SU-DHL-6 (cell line): Measurements from ENCODE around the gene UTP3.
A peak's percentile ranks its signal among the peaks of the same experiment; 100 is the strongest.
"Not testable (repeated sequence)": the region's sequence is repeated elsewhere in the genome, so short reads cannot be mapped to it uniquely, and the experiment has no call there.

Experiments used
- H2AFZ ChIP-seq: fragments of 200-600 bp; sonication (generic); 2 replicates; pipeline ENCODE4 v1.6.1; 2014; ENCODE audit warnings: low read depth, mild to moderate bottlenecking, moderate library complexity, mixed read lengths, antibody characterized with exemption, low read length; ENCODE audit not compliant: severe bottlenecking
- H3F3A ChIP-seq: fragments of 200-600 bp; shearing (Covaris generic); 2 replicates; pipeline ENCODE4 v1.6.0; 2016; ENCODE audit warnings: antibody characterized with exemption, mild to moderate bottlenecking; ENCODE audit not compliant: insufficient read depth
- H3K27ac ChIP-seq: fragments of 200-600 bp; sonication (generic); 2 replicates; pipeline ENCODE4 v1.5.1; 2016; ENCODE audit warnings: low read depth, mild to moderate bottlenecking, low read length, moderate library complexity, mixed read lengths
- H3K27me3 ChIP-seq: fragments of 200-600 bp; sonication (generic), shearing (Covaris generic); 2 replicates; pipeline ENCODE4 v1.6.0; 2014; ENCODE audit warnings: mild to moderate bottlenecking, low read length
- H3K36me3 ChIP-seq: fragments of 200-600 bp; sonication (generic); 2 replicates; pipeline ENCODE4 v1.6.1; 2014; ENCODE audit warnings: mild to moderate bottlenecking, low read length, mixed read lengths
- H3K4me2 ChIP-seq: fragments of 300-600, 200-600 bp; shearing (Covaris generic), sonication (generic); 2 replicates; pipeline ENCODE4 v1.6.0; 2014; ENCODE audit warnings: low read length, low read depth, mild to moderate bottlenecking; ENCODE audit not compliant: poor library complexity, severe bottlenecking
- H3K4me3 ChIP-seq: fragments of 200-600 bp; sonication (generic); 2 replicates; pipeline ENCODE4 v1.5.1; 2014; ENCODE audit warnings: antibody characterized with exemption, low read length, mild to moderate bottlenecking, mixed read lengths; ENCODE audit not compliant: insufficient read depth, poor library complexity, severe bottlenecking
- H3K79me2 ChIP-seq: fragments of 200-600 bp; sonication (generic); 2 replicates; pipeline ENCODE4 v1.6.1; 2014; ENCODE audit warnings: mild to moderate bottlenecking, low read length, moderate library complexity; ENCODE audit not compliant: insufficient read depth
- H3K9ac ChIP-seq: fragments of 200-600 bp; sonication (generic); 2 replicates; pipeline ENCODE4 v1.7.0; 2014; ENCODE audit warnings: mild to moderate bottlenecking, low read length
- H3K9me2 ChIP-seq: fragments of 200-600 bp; sonication (generic); replicated peaks from 2 replicates; pipeline ENCODE4 v1.6.1; 2014; ENCODE audit warnings: low read length; ENCODE audit not compliant: insufficient read depth
- H3K9me3 ChIP-seq: fragments of 200-600 bp; sonication (generic); 2 replicates; pipeline ENCODE4 v1.6.1; 2014; ENCODE audit warnings: low read length, mixed read lengths; ENCODE audit not compliant: insufficient read depth
- H4K20me1 ChIP-seq: fragments of 200-600 bp; sonication (generic); 2 replicates; pipeline ENCODE4 v1.6.1; 2014; ENCODE audit warnings: low read depth, mild to moderate bottlenecking, antibody characterized with exemption, low read length, moderate library complexity, mixed read lengths
- EZH2phosphoT487 ChIP-seq: fragments of 200-600 bp; sonication (generic), shearing (Covaris generic); conservative IDR thresholded peaks from 2 replicates; pipeline ENCODE4 v1.6.1; 2018; ENCODE audit warnings: mild to moderate bottlenecking, antibody characterized with exemption, low read length, moderate library complexity, mixed read lengths
- TF ChIP-seq, protein P1 (sequence below): fragments of 200-600 bp; sonication (generic); IDR thresholded peaks from one replicate; pipeline ENCODE4 v1.5.1; 2017; ENCODE audit warnings: antibody characterized with exemption, mild to moderate bottlenecking, low read length, moderate library complexity; ENCODE audit not compliant: insufficient read depth, poor library complexity, severe bottlenecking

The UTP3 gene

DNA sequence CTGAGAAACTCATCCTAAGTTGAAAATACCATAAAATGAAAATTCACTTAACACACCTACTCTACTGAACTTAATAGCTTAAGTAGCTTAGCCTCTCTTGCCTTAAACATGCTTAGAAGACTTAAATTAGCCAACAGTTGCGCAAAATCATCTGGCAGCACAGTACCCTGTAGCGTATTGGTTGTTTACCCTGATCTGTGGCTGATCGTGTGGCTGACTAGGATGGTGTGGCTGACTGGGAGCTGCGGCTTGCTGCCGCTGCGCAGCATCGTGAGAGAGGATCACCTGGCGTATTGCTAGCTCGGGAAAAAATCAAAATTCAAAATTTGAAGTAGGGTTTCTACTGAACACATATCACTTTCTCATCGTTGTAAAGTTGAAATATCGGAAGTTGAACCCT is 39.8 kb downstream of the UTP3 start:
- H3K9ac ChIP-seq, result no peak overlapping the region
- no peaks in the 10 kb centered on the region for H3K9me3 ChIP-seq
- H3K36me3 ChIP-seq, result no peaks in the 10 kb centered on the region
- H3K27ac ChIP-seq, result no peak overlapping the region
- no peak for TF ChIP-seq EZH2phosphoT487
- TF ChIP-seq, protein P1, sequence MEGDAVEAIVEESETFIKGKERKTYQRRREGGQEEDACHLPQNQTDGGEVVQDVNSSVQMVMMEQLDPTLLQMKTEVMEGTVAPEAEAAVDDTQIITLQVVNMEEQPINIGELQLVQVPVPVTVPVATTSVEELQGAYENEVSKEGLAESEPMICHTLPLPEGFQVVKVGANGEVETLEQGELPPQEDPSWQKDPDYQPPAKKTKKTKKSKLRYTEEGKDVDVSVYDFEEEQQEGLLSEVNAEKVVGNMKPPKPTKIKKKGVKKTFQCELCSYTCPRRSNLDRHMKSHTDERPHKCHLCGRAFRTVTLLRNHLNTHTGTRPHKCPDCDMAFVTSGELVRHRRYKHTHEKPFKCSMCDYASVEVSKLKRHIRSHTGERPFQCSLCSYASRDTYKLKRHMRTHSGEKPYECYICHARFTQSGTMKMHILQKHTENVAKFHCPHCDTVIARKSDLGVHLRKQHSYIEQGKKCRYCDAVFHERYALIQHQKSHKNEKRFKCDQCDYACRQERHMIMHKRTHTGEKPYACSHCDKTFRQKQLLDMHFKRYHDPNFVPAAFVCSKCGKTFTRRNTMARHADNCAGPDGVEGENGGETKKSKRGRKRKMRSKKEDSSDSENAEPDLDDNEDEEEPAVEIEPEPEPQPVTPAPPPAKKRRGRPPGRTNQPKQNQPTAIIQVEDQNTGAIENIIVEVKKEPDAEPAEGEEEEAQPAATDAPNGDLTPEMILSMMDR, result no peak
- no peaks in the 10 kb centered on the region for H4K20me1 ChIP-seq
- no peaks in the 10 kb centered on the region for H3K27me3 ChIP-seq
- H3K79me2 ChIP-seq, result no peaks in the 10 kb centered on the region
- H3K4me3 ChIP-seq, result no peak overlapping the region
- no peak overlapping the region for H3K4me2 ChIP-seq
- no peaks in the 10 kb centered on the region for H3K9me2 ChIP-seq
- H2AFZ ChIP-seq, result no peak overlapping the region
- H3F3A ChIP-seq, result peaks cover 5% of the 10 kb centered on the region; the same call in 1 of the 2 replicates

DNA sequence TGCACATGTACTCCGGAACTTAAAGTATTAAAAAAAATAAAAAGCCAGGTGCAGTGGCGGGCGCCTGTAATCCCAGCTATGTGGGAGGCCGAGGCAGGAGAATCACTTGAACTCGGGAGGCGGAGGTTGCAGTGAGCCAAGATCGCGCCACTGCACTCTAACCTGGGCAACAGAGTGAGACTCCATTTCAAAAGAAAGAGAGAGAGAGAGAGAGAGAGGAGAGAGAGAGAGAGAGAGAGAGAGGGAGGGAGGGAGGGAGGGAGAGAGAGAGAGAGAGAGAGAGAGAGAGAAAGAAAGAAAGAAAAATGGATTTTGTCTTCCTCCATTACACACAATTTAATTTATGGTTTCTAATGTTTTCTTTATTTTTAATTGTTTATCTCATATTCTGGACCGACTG is 44.5 kb downstream of the UTP3 start:
- not testable (repeated sequence) for H3K27ac ChIP-seq, H3K79me2 ChIP-seq

DNA sequence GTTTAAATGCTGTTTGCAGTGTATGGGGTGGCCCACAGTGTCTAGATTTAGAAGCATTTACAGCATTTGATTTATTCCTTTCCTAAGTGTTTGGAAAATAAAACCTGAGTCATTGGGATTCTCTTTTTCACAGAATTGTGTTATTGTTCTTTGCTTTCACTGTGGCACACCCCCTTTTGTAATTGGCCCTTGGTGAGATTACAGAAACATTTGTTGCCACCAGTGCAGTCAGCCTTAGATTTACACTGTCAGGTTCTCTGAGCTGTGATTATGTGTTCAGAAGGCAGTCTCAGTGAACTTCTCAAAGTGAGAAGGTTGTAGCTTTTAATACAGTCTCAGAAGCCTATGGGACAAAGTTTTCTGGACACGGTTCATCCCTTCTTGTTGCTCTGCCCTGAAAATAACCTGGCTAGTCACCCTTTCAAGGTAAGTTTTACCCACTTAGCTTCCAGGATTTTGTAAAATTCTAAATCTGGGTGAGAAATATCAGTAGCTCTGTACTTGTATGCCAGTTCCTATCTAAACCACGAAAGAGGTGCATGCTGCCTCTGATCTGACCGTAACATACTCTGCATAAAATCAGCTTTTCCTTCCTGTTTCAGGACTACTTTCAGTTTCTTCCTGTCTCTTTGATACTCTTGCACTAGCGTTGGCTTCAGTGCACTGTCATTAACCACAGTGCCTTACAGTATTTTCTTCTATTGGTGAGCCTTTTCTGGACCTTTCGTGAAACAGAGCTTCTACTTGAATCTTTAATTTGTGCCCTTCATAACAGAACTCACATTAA is 46.0 kb downstream of the UTP3 start:
- peak overlapping the region; percentile 58 for H3K4me3 ChIP-seq
- peak overlapping the region; percentile 91 for H3K27ac ChIP-seq
- H3F3A ChIP-seq, result peaks cover 21% of the 10 kb centered on the region
- no peaks in the 10 kb centered on the region for H3K9me2 ChIP-seq
- H3K9ac ChIP-seq, result peak overlapping the region; percentile 50
- H2AFZ ChIP-seq, result peak overlapping the region; percentile 19
- H4K20me1 ChIP-seq, result no peaks in the 10 kb centered on the region
- H3K27me3 ChIP-seq, result no peaks in the 10 kb centered on the region
- no peak for TF ChIP-seq EZH2phosphoT487
- TF ChIP-seq, protein P1, result no peak
- H3K36me3 ChIP-seq, result no peaks in the 10 kb centered on the region
- H3K9me3 ChIP-seq, result no peaks in the 10 kb centered on the region
- no peaks in the 10 kb centered on the region for H3K79me2 ChIP-seq
- H3K4me2 ChIP-seq, result peak overlapping the region; percentile 100

More for the DNA sequence above, 44.5 kb downstream of the UTP3 start:
- H3K4me3 ChIP-seq, H3K9ac ChIP-seq, H3K9me2 ChIP-seq, H3K9me3 ChIP-seq, H3K4me2 ChIP-seq, H3K36me3 ChIP-seq, H3K27me3 ChIP-seq, H4K20me1 ChIP-seq, H2AFZ ChIP-seq: not testable (repeated sequence)
- H3F3A ChIP-seq, result peaks cover 26% of the 10 kb centered on the region

DNA sequence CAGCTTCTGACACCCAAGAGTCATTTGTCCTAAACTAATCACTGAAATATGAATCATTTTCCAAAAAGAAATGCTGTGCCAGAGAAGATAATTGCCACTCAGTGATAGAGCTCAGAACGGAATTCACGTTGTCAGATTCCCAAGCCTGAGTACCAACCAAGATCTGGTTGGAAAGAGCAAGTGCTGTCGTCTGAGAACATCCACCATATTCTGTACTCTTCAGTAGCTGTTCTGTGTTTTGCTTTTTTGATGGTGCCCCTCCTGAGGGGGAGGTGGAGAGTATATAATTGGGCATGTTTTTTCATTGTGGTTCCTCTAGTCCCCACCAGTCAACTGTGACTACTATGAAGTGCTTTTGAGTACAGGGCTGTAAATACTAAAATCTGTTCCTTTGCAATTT is 46.6 kb downstream of the UTP3 start:
- H3K9ac ChIP-seq, result peak overlapping the region; percentile 50

More for the DNA sequence above, 46.6 kb downstream of the UTP3 start:
- H3K4me3 ChIP-seq, result peak overlapping the region; percentile 58
- H3K4me2 ChIP-seq, result peak overlapping the region; percentile 100
- peak overlapping the region; percentile 91 for H3K27ac ChIP-seq
- H3K9me3 ChIP-seq, result no peaks in the 10 kb centered on the region
- no peaks in the 10 kb centered on the region for H3K36me3 ChIP-seq
- H3K79me2 ChIP-seq, result no peaks in the 10 kb centered on the region
- H4K20me1 ChIP-seq, result no peaks in the 10 kb centered on the region
- H3F3A ChIP-seq, result peaks cover 21% of the 10 kb centered on the region
- H3K27me3 ChIP-seq, result no peaks in the 10 kb centered on the region
- H2AFZ ChIP-seq, result no peak overlapping the region
- no peaks in the 10 kb centered on the region for H3K9me2 ChIP-seq
- no peak for TF ChIP-seq EZH2phosphoT487
- TF ChIP-seq, protein P1, result no peak
